Fibroblast of the conjunctiva (primary cell): ENCODE measurements around the gene AHRR.

Source experiments
- DNase-seq: peaks from one replicate; pipeline ENCODE4 v3.0.0-alpha.2; 2010; ENCODE audit warnings: low read depth

Gene AHRR

GRCh38 chr5:443239-444151, 122.0 kb downstream of the AHRR start:
- no peak for DNase-seq

GRCh38 chr5:444226-444625, 122.7 kb downstream of the AHRR start:
- DNase-seq: no peak

GRCh38 chr5:445591-445990, 124.1 kb downstream of the AHRR start:
- no peak for DNase-seq

- DNase-seq: no peak
Measured at GRCh38 chr5:446066-446882, 124.8 kb downstream of the AHRR start.

- DNase-seq: peak; percentile 17
Measured at GRCh38 chr5:446883-447263, 125.4 kb downstream of the AHRR start.

GRCh38 chr5:447501-447900, 126.0 kb downstream of the AHRR start:
- no peak for DNase-seq

GRCh38 chr5:448061-448765, 126.7 kb downstream of the AHRR start:
- no peak for DNase-seq

- DNase-seq: no peak
Measured at GRCh38 chr5:448766-449090, 127.2 kb downstream of the AHRR start.

GRCh38 chr5:449151-449550, 127.6 kb downstream of the AHRR start:
- no peak for DNase-seq

- no peak for DNase-seq
Measured at GRCh38 chr5:451587-452458, 130.3 kb downstream of the AHRR start.

- no peak for DNase-seq
Measured at GRCh38 chr5:452978-453710, 131.6 kb downstream of the AHRR start.

- DNase-seq: no peak
Measured at GRCh38 chr5:453725-454481, 132.4 kb downstream of the AHRR start.

GRCh38 chr5:454936-455335, 133.4 kb downstream of the AHRR start:
- no peak for DNase-seq

GRCh38 chr5:455806-456205, 134.3 kb downstream of the AHRR start:
- no peak for DNase-seq

GRCh38 chr5:456351-457194, 135.1 kb downstream of the AHRR start:
- no peak for DNase-seq

- DNase-seq: no peak
Measured at GRCh38 chr5:457195-457961, 135.9 kb downstream of the AHRR start.

- no peak for DNase-seq
Measured at GRCh38 chr5:458547-459353, 137.2 kb downstream of the AHRR start.
